Skeletal muscle cell (primary cell): ENCODE measurements around the gene SLC4A8.
A peak's percentile ranks its signal among the peaks of the same experiment; 100 is the strongest.

ENCODE experiments used
- DNase-seq: peaks from one replicate; pipeline ENCODE4 v3.0.0-alpha.2; 2010; ENCODE audit warnings: low read depth
- H3K4me3 ChIP-seq: 2 replicates; pipeline ENCODE4 v1.5.1; 2011; ENCODE audit warnings: low read depth, mild to moderate bottlenecking, control low read depth, low read length, moderate library complexity

SLC4A8 gene

GRCh38 chr12:51393676-51394545 lies 30.7 kb upstream of the SLC4A8 start:
- no peak overlapping the region for H3K4me3 ChIP-seq
- DNase-seq = peak; percentile 57

- DNase-seq = no peak
- no peak overlapping the region for H3K4me3 ChIP-seq
Observed at GRCh38 chr12:51395283-51396230, 29.1 kb upstream of the SLC4A8 start.

- H3K4me3 ChIP-seq = no peak overlapping the region
Observed at GRCh38 chr12:51397670-51398069, 27.0 kb upstream of the SLC4A8 start.

GRCh38 chr12:51399891-51400290 lies 24.7 kb upstream of the SLC4A8 start:
- no peak for DNase-seq
- no peak overlapping the region for H3K4me3 ChIP-seq

More at GRCh38 chr12:51397670-51398069, 27.0 kb upstream of the SLC4A8 start:
- no peak for DNase-seq

- H3K4me3 ChIP-seq = no peak overlapping the region
- DNase-seq = no peak
Observed at GRCh38 chr12:51401020-51401419, 23.6 kb upstream of the SLC4A8 start.

- DNase-seq = no peak
- no peak overlapping the region for H3K4me3 ChIP-seq
Observed at GRCh38 chr12:51401486-51401885, 23.1 kb upstream of the SLC4A8 start.

GRCh38 chr12:51401900-51402299 lies 22.7 kb upstream of the SLC4A8 start:
- no peak for DNase-seq
- no peak overlapping the region for H3K4me3 ChIP-seq

GRCh38 chr12:51403159-51403558 lies 21.5 kb upstream of the SLC4A8 start:
- H3K4me3 ChIP-seq = no peak overlapping the region
- no peak for DNase-seq

- DNase-seq = no peak
Observed at GRCh38 chr12:51403681-51404136, 20.9 kb upstream of the SLC4A8 start.

GRCh38 chr12:51404627-51405026 lies 20.0 kb upstream of the SLC4A8 start:
- no peak for DNase-seq
- H3K4me3 ChIP-seq = no peak overlapping the region

More at GRCh38 chr12:51403681-51404136, 20.9 kb upstream of the SLC4A8 start:
- H3K4me3 ChIP-seq = no peak overlapping the region

- no peak for DNase-seq
- no peak overlapping the region for H3K4me3 ChIP-seq
Observed at GRCh38 chr12:51405801-51406207, 18.8 kb upstream of the SLC4A8 start.

- no peak overlapping the region for H3K4me3 ChIP-seq
- DNase-seq = no peak
Observed at GRCh38 chr12:51406290-51406689, 18.3 kb upstream of the SLC4A8 start.

- DNase-seq = no peak
- no peak overlapping the region for H3K4me3 ChIP-seq
Observed at GRCh38 chr12:51406859-51407258, 17.8 kb upstream of the SLC4A8 start.

GRCh38 chr12:51407604-51408003 lies 17.0 kb upstream of the SLC4A8 start:
- no peak overlapping the region for H3K4me3 ChIP-seq
- DNase-seq = no peak

- DNase-seq = no peak
Observed at GRCh38 chr12:51409846-51410245, 14.8 kb upstream of the SLC4A8 start.

GRCh38 chr12:51413149-51413548 lies 11.5 kb upstream of the SLC4A8 start:
- H3K4me3 ChIP-seq = no peak overlapping the region
- no peak for DNase-seq

More at GRCh38 chr12:51409846-51410245, 14.8 kb upstream of the SLC4A8 start:
- no peak overlapping the region for H3K4me3 ChIP-seq

GRCh38 chr12:51413791-51414190 lies 10.8 kb upstream of the SLC4A8 start:
- DNase-seq = no peak
- H3K4me3 ChIP-seq = no peak overlapping the region

GRCh38 chr12:51415931-51416330 lies 8.7 kb upstream of the SLC4A8 start:
- no peak for DNase-seq
- H3K4me3 ChIP-seq = no peak overlapping the region

- H3K4me3 ChIP-seq = no peak overlapping the region
- DNase-seq = no peak
Observed at GRCh38 chr12:51417826-51418225, 6.8 kb upstream of the SLC4A8 start.
